Neural cell (in vitro differentiated cells): ENCODE results near the gene SIPA1L2. TPM values are rescaled to one million over a fixed set of nuclear protein-coding genes. Genes with fewer than 3 reads are reported as not detected.

Experiments used
- H2AFZ ChIP-seq: fragments of 200-600, 300-800 bp; sonication (generic), shearing (Covaris generic); 2 replicates; pipeline ENCODE4 v1.6.0; 2014; ENCODE audit warnings: low read depth, mild to moderate bottlenecking, antibody characterized with exemption, low read length, moderate library complexity
- H3F3A ChIP-seq: fragments of 200-600 bp; shearing (Covaris generic); 2 replicates; pipeline ENCODE4 v1.6.1; 2016; ENCODE audit warnings: mild to moderate bottlenecking, moderate library complexity, mixed read lengths, antibody characterized with exemption, low read length; ENCODE audit not compliant: insufficient read depth, poor library complexity, severe bottlenecking
- H3K27ac ChIP-seq: fragments of 200-600, 300-800 bp; sonication (generic), shearing (Covaris generic); 2 replicates; pipeline ENCODE4 v1.5.1; 2014; ENCODE audit warnings: mild to moderate bottlenecking, low read length, moderate library complexity
- H3K27me3 ChIP-seq: fragments of 300-800, 200-600 bp; sonication (generic), shearing (Covaris generic); 2 replicates; pipeline ENCODE4 v1.6.0; 2014; ENCODE audit warnings: mild to moderate bottlenecking, low read depth, low read length, moderate library complexity; ENCODE audit not compliant: insufficient read depth
- H3K36me3 ChIP-seq: fragments of 300-800, 200-600 bp; sonication (generic), shearing (Covaris generic); 2 replicates; pipeline ENCODE4 v1.5.1; 2014; ENCODE audit warnings: mild to moderate bottlenecking, antibody characterized with exemption, low read length, moderate library complexity; ENCODE audit not compliant: insufficient read depth
- H3K4me2 ChIP-seq: fragments of 300-800, 200-600 bp; sonication (generic), shearing (Covaris generic); 2 replicates; pipeline ENCODE4 v1.6.0; 2014; ENCODE audit warnings: mild to moderate bottlenecking, low read length
- H3K4me3 ChIP-seq: fragments of 300-800, 200-600 bp; sonication (generic), shearing (Covaris generic); 2 replicates; pipeline ENCODE4 v1.5.1; 2014; ENCODE audit warnings: mild to moderate bottlenecking, low read length, moderate library complexity
- H3K79me2 ChIP-seq: fragments of 200-600 bp; shearing (Covaris generic); replicated peaks from 2 replicates; pipeline ENCODE4 v1.6.0; 2014; ENCODE audit warnings: mild to moderate bottlenecking, low read length, moderate library complexity; ENCODE audit not compliant: insufficient read depth
- H3K9ac ChIP-seq: fragments of 300-800, 200-600 bp; sonication (generic), shearing (Covaris generic); 2 replicates; pipeline ENCODE4 v1.6.1; 2016; ENCODE audit warnings: mild to moderate bottlenecking, low read length, mixed read lengths
- H3K9me2 ChIP-seq: fragments of 200-600 bp; shearing (Covaris generic); 2 replicates; pipeline ENCODE4 v1.6.1; 2016; ENCODE audit warnings: mild to moderate bottlenecking, low read length, mixed read lengths; ENCODE audit not compliant: insufficient read depth
- H3K9me3 ChIP-seq: fragments of 200-600, 300-800 bp; sonication (generic), shearing (Covaris generic); 2 replicates; pipeline ENCODE4 v1.6.1; 2016; ENCODE audit warnings: mild to moderate bottlenecking, mixed run types, low read length, moderate library complexity, mixed read lengths
- H4K20me1 ChIP-seq: fragments of 200-600 bp; shearing (Covaris generic); 2 replicates; pipeline ENCODE4 v1.6.1; 2016; ENCODE audit warnings: mild to moderate bottlenecking, mixed run types; ENCODE audit not compliant: insufficient read depth
- CTCF ChIP-seq: fragments of 450-650 bp; IDR thresholded peaks from 2 replicates; pipeline ENCODE4 v1.5.1; 2014; ENCODE audit warnings: antibody characterized with exemption, mild to moderate bottlenecking, moderate library complexity; ENCODE audit not compliant: poor library complexity, severe bottlenecking
- EP300 ChIP-seq: fragments of 450-650 bp; conservative IDR thresholded peaks from 2 replicates; pipeline ENCODE4 v1.6.1; 2014; ENCODE audit warnings: antibody characterized with exemption, mild to moderate bottlenecking, moderate library complexity; ENCODE audit not compliant: poor library complexity, severe bottlenecking
- EZH2 ChIP-seq: fragments of 200-600, 300-800 bp; shearing (Covaris generic), sonication (generic); IDR thresholded peaks from 2 replicates; pipeline ENCODE4 v1.6.1; 2014; ENCODE audit warnings: antibody characterized with exemption, low read length, borderline replicate concordance, mild to moderate bottlenecking; ENCODE audit not compliant: insufficient read depth, poor library complexity, severe bottlenecking
- MXI1 ChIP-seq: fragments of 450-650 bp; conservative IDR thresholded peaks from 2 replicates; pipeline ENCODE4 v1.6.1; 2014; ENCODE audit warnings: antibody characterized with exemption, mild to moderate bottlenecking; ENCODE audit not compliant: poor library complexity, severe bottlenecking
- POLR2AphosphoS5 ChIP-seq: IDR thresholded peaks from 2 replicates; pipeline ENCODE4 v1.6.1; 2012
- RAD21 ChIP-seq: fragments of 450-650 bp; conservative IDR thresholded peaks from 2 replicates; pipeline ENCODE4 v1.6.1; 2014; ENCODE audit warnings: antibody characterized with exemption, mild to moderate bottlenecking, moderate library complexity
- REST ChIP-seq: IDR thresholded peaks from 2 replicates; pipeline ENCODE4 v1.6.1; 2012; ENCODE audit warnings: borderline replicate concordance
- SMC3 ChIP-seq: fragments of 450-650 bp; conservative IDR thresholded peaks from 2 replicates; pipeline ENCODE4 v1.6.1; 2014; ENCODE audit warnings: antibody characterized with exemption, mild to moderate bottlenecking, moderate library complexity; ENCODE audit not compliant: poor library complexity
- TAF1 ChIP-seq: IDR thresholded peaks from 2 replicates; pipeline ENCODE4 v1.6.1; 2012; ENCODE audit warnings: low read depth
- polyA plus RNA-seq: library from polyadenylated mRNA; depleted of rRNA; stranded (reverse); fragments of >200 nt; gene quantifications from 2 replicates; pipeline ENCODE4 v1.2.3, GENCODE V29; 2014

SIPA1L2 gene
- polyA plus RNA-seq, 1 donor from 2014 or later: 5.6 TPM

DNA sequence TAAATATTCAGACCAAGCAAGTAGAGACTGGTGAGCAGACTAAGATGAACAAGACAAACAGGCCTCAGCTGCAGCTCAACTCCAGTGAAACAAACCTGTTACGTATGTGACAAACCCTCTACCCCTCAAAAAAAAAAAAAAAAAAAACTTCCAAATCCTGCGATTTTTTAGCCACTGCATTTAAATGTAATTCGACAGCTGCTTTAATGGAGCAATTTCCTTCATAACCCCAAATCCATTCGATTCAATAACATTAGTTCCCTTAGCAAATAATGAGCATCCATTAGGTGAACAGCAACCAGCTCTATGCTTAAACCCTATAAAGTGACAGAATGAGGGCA lies 31.1 kb downstream of the SIPA1L2 start:
- Histone ChIP-seq H3K9me3 (no peaks in the 10 kb centered on the region), H3K79me2 (peaks cover 13% of the 10 kb centered on the region), H3K27ac (no peak overlapping the region), H3K9me2 (no peaks in the 10 kb centered on the region), H3K4me2 (no peak overlapping the region), H3K36me3 (no peaks in the 10 kb centered on the region), H3K9ac (no peak overlapping the region), H3F3A (no peaks in the 10 kb centered on the region), H2AFZ (no peak overlapping the region), H3K4me3 (no peak overlapping the region), H3K27me3 (no peaks in the 10 kb centered on the region), H4K20me1 (no peaks in the 10 kb centered on the region)
- TF ChIP-seq TAF1 (no peak), EZH2 (no peak), SMC3 (no peak), MXI1 (no peak), RAD21 (no peak), CTCF (no peak), POLR2AphosphoS5 (no peak), EP300 (no peak), REST (no peak)

DNA sequence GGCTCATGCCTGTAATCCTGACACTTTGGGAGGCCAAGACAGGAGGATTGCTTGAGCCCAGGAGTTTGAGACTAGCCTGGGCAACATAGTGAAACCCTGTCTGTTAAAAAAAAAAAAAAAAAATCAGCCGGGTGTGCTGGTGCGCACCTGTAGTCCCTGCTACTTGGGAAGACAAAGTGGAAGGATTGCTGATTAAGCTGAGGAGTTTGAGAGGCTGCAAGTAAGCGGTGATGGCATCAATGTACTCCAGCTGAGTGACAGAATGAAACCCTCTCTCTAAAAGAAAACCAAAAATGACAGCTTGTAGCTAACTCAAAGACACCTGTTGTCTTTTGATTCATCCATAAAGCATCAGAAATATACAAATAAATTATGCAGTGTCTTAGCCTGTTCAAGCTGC lies 31.8 kb downstream of the SIPA1L2 start:
- Histone ChIP-seq H3K9me3 (no peaks in the 10 kb centered on the region), H3K27me3 (no peaks in the 10 kb centered on the region), H3F3A (no peaks in the 10 kb centered on the region), H3K9me2 (no peaks in the 10 kb centered on the region), H3K79me2 (peaks cover 20% of the 10 kb centered on the region), H3K9ac (no peak overlapping the region), H3K27ac (no peak overlapping the region), H3K4me3 (no peak overlapping the region), H2AFZ (no peak overlapping the region), H4K20me1 (no peaks in the 10 kb centered on the region), H3K36me3 (no peaks in the 10 kb centered on the region), H3K4me2 (no peak overlapping the region)
- TF ChIP-seq POLR2AphosphoS5 (no peak), MXI1 (no peak), EZH2 (no peak), CTCF (no peak), SMC3 (no peak), RAD21 (no peak)
